GM10266 (cell line): ENCODE measurements around the gene AKIRIN2.
"Not testable (repeated sequence)": the region's sequence is repeated elsewhere in the genome, so short reads cannot be mapped to it uniquely, and the experiment has no call there.

Source experiments
- DNase-seq: peaks from one replicate; pipeline ENCODE4 v3.0.0; 2012; ENCODE audit errors: extremely low spot score
- CTCF ChIP-seq: IDR thresholded peaks from 2 replicates; pipeline ENCODE4 v1.5.1; 2012; ENCODE audit warnings: mild to moderate bottlenecking, low read depth; ENCODE audit not compliant: control insufficient read depth, insufficient read depth; ENCODE audit errors: missing control alignments

Gene AKIRIN2

GRCh38 chr6:87701344-87701675 lies 723 bp downstream of the AKIRIN2 start:
- DNase-seq, result no peak

GRCh38 chr6:87700397-87701343 lies 1.4 kb downstream of the AKIRIN2 start:
- TF ChIP-seq CTCF, result peak; percentile 27

More at GRCh38 chr6:87701344-87701675, 723 bp downstream of the AKIRIN2 start:
- no peak for TF ChIP-seq CTCF

GRCh38 chr6:87699576-87699975 lies 2.5 kb downstream of the AKIRIN2 start:
- no peak for DNase-seq
- TF ChIP-seq CTCF, result no peak

More at GRCh38 chr6:87700397-87701343, 1.4 kb downstream of the AKIRIN2 start:
- peak; percentile 74 for DNase-seq

GRCh38 chr6:87698547-87699006 lies 3.5 kb downstream of the AKIRIN2 start:
- no peak for DNase-seq
- no peak for TF ChIP-seq CTCF

- DNase-seq, result no peak
- TF ChIP-seq CTCF, result no peak
Measured at GRCh38 chr6:87697581-87698546, 4.2 kb downstream of the AKIRIN2 start.

- DNase-seq, result not testable (repeated sequence)
Measured at GRCh38 chr6:87696817-87697216, 5.2 kb downstream of the AKIRIN2 start.

- DNase-seq, result peak; percentile 34
- TF ChIP-seq CTCF, result no peak
Measured at GRCh38 chr6:87692086-87692485, 9.9 kb downstream of the AKIRIN2 start.
